ENCODE measurements around the gene OSBP2.
"Not testable (repeated sequence)": the region's sequence is repeated elsewhere in the genome, so short reads cannot be mapped to it uniquely, and the experiment has no call there.

OSBP2 gene

GRCh38 chr22:30694640-30695350 is at the start of gene OSBP2:
TSS of gene OSBP2 (plus strand) at chr22:30694874. CDS start at chr22:30694910, 36 bp downstream.
- peak; percentile 44 for DNase-seq

GRCh38 chr22:30646518-30647160 is 48.0 kb upstream of the OSBP2 start:
- no peak for DNase-seq

GRCh38 chr22:30647536-30647935 is 47.1 kb upstream of the OSBP2 start:
- DNase-seq: no peak

- DNase-seq: no peak
These were observed 45.8 kb upstream of the OSBP2 start for GRCh38 chr22:30648825-30649224.

- peak; percentile 63 for DNase-seq
These were observed 45.2 kb upstream of the OSBP2 start for GRCh38 chr22:30649430-30650007.

GRCh38 chr22:30650508-30651116 is 44.1 kb upstream of the OSBP2 start:
- DNase-seq: no peak

GRCh38 chr22:30652852-30653251 is 41.8 kb upstream of the OSBP2 start:
- no peak for DNase-seq

GRCh38 chr22:30654361-30654760 is 40.3 kb upstream of the OSBP2 start:
- DNase-seq: no peak

GRCh38 chr22:30655532-30655931 is 39.1 kb upstream of the OSBP2 start:
- no peak for DNase-seq

- no peak for DNase-seq
These were observed 32.6 kb upstream of the OSBP2 start for GRCh38 chr22:30662040-30662439.

GRCh38 chr22:30664798-30665197 is 29.9 kb upstream of the OSBP2 start:
- DNase-seq: no peak

- no peak for DNase-seq
These were observed 29.4 kb upstream of the OSBP2 start for GRCh38 chr22:30665266-30665665.

- no peak for DNase-seq
These were observed 28.9 kb upstream of the OSBP2 start for GRCh38 chr22:30665786-30666185.

GRCh38 chr22:30667107-30667493 is 27.6 kb upstream of the OSBP2 start:
- DNase-seq: no peak

GRCh38 chr22:30667494-30668385 is 26.9 kb upstream of the OSBP2 start, which contains the start of gene DUSP18:
TSS of gene DUSP18 (minus strand) at chr22:30667875. CDS start at chr22:30664003, 3,872 bp downstream.
- peak; percentile 99 for DNase-seq

- no peak for DNase-seq
These were observed 26.3 kb upstream of the OSBP2 start for GRCh38 chr22:30668386-30668710.

GRCh38 chr22:30671071-30671470 is 23.6 kb upstream of the OSBP2 start:
- DNase-seq: no peak

GRCh38 chr22:30673136-30673535 is 21.5 kb upstream of the OSBP2 start:
- no peak for DNase-seq

GRCh38 chr22:30674482-30674881 is 20.2 kb upstream of the OSBP2 start:
- DNase-seq: no peak

GRCh38 chr22:30675436-30675835 is 19.2 kb upstream of the OSBP2 start:
- no peak for DNase-seq

- not testable (repeated sequence) for DNase-seq
These were observed 18.1 kb upstream of the OSBP2 start for GRCh38 chr22:30676565-30676964.

GRCh38 chr22:30679895-30680690 is 14.6 kb upstream of the OSBP2 start:
- DNase-seq: not testable (repeated sequence)

Data from activated T-cell treated with anti-CD3 and anti-CD28 coated beads, Interleukin-2, amount 50 U/mL, for 1 hour (primary cell).